ENCODE results near the gene NAT8. TPM values are rescaled to one million over a fixed set of nuclear protein-coding genes. Genes with fewer than 3 reads are reported as not detected.
"Not testable (repeated sequence)": the region's sequence is repeated elsewhere in the genome, so short reads cannot be mapped to it uniquely, and the experiment has no call there.

The NAT8 gene
- total and polyA plus RNA-seq, 8 donors: 0.09 TPM; not detected in 7

- Histone ChIP-seq H3K27me3 (no peaks in the 10 kb centered on the region), H3K27ac (no peak overlapping the region), H3K36me3 (no peaks in the 10 kb centered on the region), H3K4me3 (no peak overlapping the region), H3K9me3 (no peaks in the 10 kb centered on the region), H3K4me1 (no peaks in the 10 kb centered on the region)
- WGBS, 2 donors: 76 to 83% methylated on average over 3 of the region's 3 CpGs
- DNase-seq (no peak), ATAC-seq (no peak), FAIRE-seq (no peak)
- intact Hi-C loops (cut with DNase I): no loop called here
- no peak for TF ChIP-seq CTCF (IDR thresholded peaks at IDR 0.05)
Measured at GRCh38 chr2:73652348-73652747, 10.1 kb upstream of the NAT8 start.

- H3K36me3 ChIP-seq: no peaks in the 10 kb centered on the region
- intact Hi-C loops (cut with DNase I): no loop called here
- TF ChIP-seq CTCF (IDR thresholded peaks at IDR 0.05): no peak
- ATAC-seq (no peak), DNase-seq (no peak), FAIRE-seq (no peak)
- no peaks in the 10 kb centered on the region for H3K9me3 ChIP-seq
- no peaks in the 10 kb centered on the region for H3K4me1 ChIP-seq
- H3K4me3 ChIP-seq: no peak overlapping the region
- no peak overlapping the region for H3K27ac ChIP-seq
- WGBS, 2 donors: 48 to 57% methylated on average over 6 of the region's 6 CpGs
- no peaks in the 10 kb centered on the region for H3K27me3 ChIP-seq
Measured at GRCh38 chr2:73651591-73652230, 9.5 kb upstream of the NAT8 start.

GRCh38 chr2:73647690-73648089, 5.5 kb upstream of the NAT8 start:
- H3K27ac ChIP-seq; FAIRE-seq; intact Hi-C loops (cut with DNase I); H3K27me3 ChIP-seq; H3K36me3 ChIP-seq; H3K4me1 ChIP-seq; DNase-seq; H3K4me3 ChIP-seq; ATAC-seq; H3K9me3 ChIP-seq: not testable (repeated sequence)
- WGBS, 2 donors: 91 to 94% methylated on average over 10 of the region's 10 CpGs

- ATAC-seq (no peak), DNase-seq (no peak), FAIRE-seq (no peak)
- Histone ChIP-seq H3K9me3 (no peaks in the 10 kb centered on the region), H3K27ac (no peak overlapping the region), H3K27me3 (no peaks in the 10 kb centered on the region), H3K4me3 (no peak overlapping the region), H3K36me3 (no peaks in the 10 kb centered on the region), H3K4me1 (peaks cover 3 to 6% (median 6%) of the 10 kb centered on the region in 3 donors)
- 84 to 90% methylated on average over 3 of the region's 3 CpGs for WGBS, 2 donors
- TF ChIP-seq CTCF (IDR thresholded peaks at IDR 0.05): no peak
- intact Hi-C loops (cut with DNase I): no loop called here
Measured at GRCh38 chr2:73641767-73642062, 507 bp downstream of the NAT8 start.

- peaks cover 3 to 6% (median 6%) of the 10 kb centered on the region in 3 donors for H3K4me1 ChIP-seq
- H3K4me3 ChIP-seq: no peak overlapping the region
- H3K27me3 ChIP-seq: no peaks in the 10 kb centered on the region
- H3K27ac ChIP-seq: no peak overlapping the region
- DNase-seq (no peak), FAIRE-seq (no peak), ATAC-seq (peak in 3 of 4 donors; percentile 9 to 18 (median 12))
- no peaks in the 10 kb centered on the region for H3K9me3 ChIP-seq
- H3K36me3 ChIP-seq: no peaks in the 10 kb centered on the region
- TF ChIP-seq CTCF (IDR thresholded peaks at IDR 0.05): no peak
- intact Hi-C loops (cut with DNase I): no loop called here
- WGBS, 2 donors: 90 to 93% methylated on average over 19 of the region's 19 CpGs
Measured at GRCh38 chr2:73640946-73641766, 1.1 kb downstream of the NAT8 start.
